Embryonic facial prominence (tissue), 1 donor: ENCODE data around the gene LHX5.

ENCODE experiments used
- DNase-seq: peaks from one replicate; pipeline ENCODE4 v3.0.0-alpha.2; 2016; ENCODE audit errors: extremely low spot score

LHX5 gene

DNA sequence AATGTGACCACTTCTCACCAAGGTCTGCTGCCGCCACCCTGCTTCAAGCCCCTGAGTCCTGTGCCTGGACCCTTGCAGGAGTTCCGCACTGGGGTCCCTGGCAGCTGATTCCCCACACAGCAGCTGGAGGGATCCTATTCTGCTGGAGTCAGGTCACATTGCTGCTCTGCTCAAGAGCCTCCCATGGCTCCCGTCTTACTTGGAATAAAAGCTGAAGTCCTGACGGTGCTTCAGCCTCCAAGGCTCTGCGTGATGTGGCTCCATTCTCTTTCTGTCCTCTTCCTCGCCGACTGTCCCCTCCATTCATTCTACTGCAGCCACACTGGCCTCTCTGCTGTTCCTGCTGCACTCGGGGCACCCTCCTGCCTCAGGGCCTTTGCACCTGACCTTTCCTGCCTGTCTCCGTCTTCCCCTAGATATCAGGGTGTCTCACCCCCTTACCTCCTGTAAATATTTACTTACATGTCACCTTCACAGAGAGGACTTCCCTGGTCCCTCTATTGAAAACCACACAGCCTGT is 57.1 kb downstream of the LHX5 start:
- no peak for DNase-seq

DNA sequence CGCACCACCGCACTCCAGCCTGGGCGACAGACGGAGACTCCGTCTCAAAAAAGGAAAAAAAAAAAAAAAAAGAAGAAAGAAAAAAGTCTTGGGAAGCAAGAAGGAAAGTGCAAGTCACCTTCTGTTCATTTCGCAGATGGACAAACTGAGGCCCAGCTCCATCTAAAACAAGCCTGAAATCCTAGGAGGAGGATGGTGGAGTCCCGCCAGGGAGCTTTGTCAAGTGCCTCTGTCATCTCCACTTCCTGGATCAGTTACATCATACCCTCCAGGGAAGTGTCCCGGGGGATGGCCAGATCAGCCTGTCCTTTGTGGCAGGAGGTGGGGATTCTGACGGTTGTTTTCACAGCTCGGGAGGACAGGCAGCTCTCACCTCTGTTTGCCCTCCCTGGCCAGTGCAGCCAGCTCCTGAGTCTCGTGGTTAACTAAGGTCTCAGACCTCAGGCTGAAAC is 58.2 kb downstream of the LHX5 start:
- DNase-seq, result no peak
